Measurements from ENCODE around the gene HIRA. TPM values are rescaled to one million over a fixed set of nuclear protein-coding genes. Genes with fewer than 3 reads are reported as not detected.

Gene HIRA
- total RNA-seq, 3 donors from 2014 or later, result 13.5 to 22.9 (median 18.4) TPM

- Histone ChIP-seq H3K9me3 (no peaks in the 10 kb centered on the region), H3K4me3 (no peak overlapping the region), H3K4me1 (no peaks in the 10 kb centered on the region), H3K27me3 (no peaks in the 10 kb centered on the region), H3K36me3 (peaks cover 10% of the 10 kb centered on the region), H3K27ac (no peak overlapping the region)
- TF ChIP-seq POLR2A (IDR thresholded peaks at IDR 0.05) (no peak), CTCF (IDR thresholded peaks at IDR 0.05) (no peak), POLR2AphosphoS5 (IDR thresholded peaks at IDR 0.05) (no peak)
- no peak for DNase-seq (ENCODE audit: low spot score in 2 of 2)
- intact Hi-C loops (cut with DNase I; ENCODE audit: low total_unique reads), result no loop called here
Observed at GRCh38 chr22:19357270-19358105, 74.0 kb downstream of the HIRA start.

- Histone ChIP-seq H3K27me3 (no peaks in the 10 kb centered on the region), H3K4me1 (no peaks in the 10 kb centered on the region), H3K9me3 (no peaks in the 10 kb centered on the region), H3K36me3 (peaks cover 9% of the 10 kb centered on the region), H3K27ac (no peak overlapping the region), H3K4me3 (no peak overlapping the region)
- no peak for DNase-seq (ENCODE audit: low spot score in 2 of 2)
- intact Hi-C loops (cut with DNase I; ENCODE audit: low total_unique reads), result no loop called here
- no peak for TF ChIP-seq POLR2AphosphoS5 (IDR thresholded peaks at IDR 0.05)
- no peak for TF ChIP-seq POLR2A (IDR thresholded peaks at IDR 0.05)
- TF ChIP-seq CTCF (IDR thresholded peaks at IDR 0.05), result no peak
Observed at GRCh38 chr22:19356708-19357269, 74.7 kb downstream of the HIRA start.

GRCh38 chr22:19355413-19356157 is 75.9 kb downstream of the HIRA start:
- Histone ChIP-seq H3K4me3 (no peak overlapping the region), H3K9me3 (no peaks in the 10 kb centered on the region), H3K4me1 (no peaks in the 10 kb centered on the region), H3K27me3 (no peaks in the 10 kb centered on the region), H3K36me3 (peaks cover 9% of the 10 kb centered on the region), H3K27ac (no peak overlapping the region)
- intact Hi-C loops (cut with DNase I; ENCODE audit: low total_unique reads), result no loop called here
- no peak for DNase-seq (ENCODE audit: low spot score in 2 of 2)
- TF ChIP-seq POLR2AphosphoS5 (IDR thresholded peaks at IDR 0.05), result no peak

- H3K4me3 ChIP-seq, result no peak overlapping the region
- no peak for DNase-seq (ENCODE audit: low spot score in 2 of 2)
- peaks cover 5% of the 10 kb centered on the region for H3K36me3 ChIP-seq
- intact Hi-C loops (cut with DNase I; ENCODE audit: low total_unique reads), result no loop called here
- no peak overlapping the region for H3K27ac ChIP-seq
- TF ChIP-seq POLR2AphosphoS5 (IDR thresholded peaks at IDR 0.05) (no peak), CTCF (IDR thresholded peaks at IDR 0.05) (no peak), POLR2A (IDR thresholded peaks at IDR 0.05) (no peak)
- H3K27me3 ChIP-seq, result no peaks in the 10 kb centered on the region
- no peaks in the 10 kb centered on the region for H3K4me1 ChIP-seq
- no peaks in the 10 kb centered on the region for H3K9me3 ChIP-seq
Observed at GRCh38 chr22:19354201-19354600, 77.3 kb downstream of the HIRA start.

- intact Hi-C loops (cut with DNase I; ENCODE audit: low total_unique reads), result no loop called here
- H3K4me1 ChIP-seq, result no peaks in the 10 kb centered on the region
- H3K36me3 ChIP-seq, result peaks cover 5% of the 10 kb centered on the region
- H3K27me3 ChIP-seq, result no peaks in the 10 kb centered on the region
- DNase-seq (ENCODE audit: low spot score in 2 of 2), result no peak
- TF ChIP-seq POLR2AphosphoS5 (IDR thresholded peaks at IDR 0.05) (no peak), CTCF (IDR thresholded peaks at IDR 0.05) (no peak), POLR2A (IDR thresholded peaks at IDR 0.05) (no peak)
- H3K9me3 ChIP-seq, result no peaks in the 10 kb centered on the region
- no peak overlapping the region for H3K27ac ChIP-seq
- no peak overlapping the region for H3K4me3 ChIP-seq
Observed at GRCh38 chr22:19353363-19354131, 78.0 kb downstream of the HIRA start.
